H4 (cell line): Measurements from ENCODE around the gene ITGA11. TPM values are rescaled to one million over a fixed set of nuclear protein-coding genes. Genes with fewer than 3 reads are reported as not detected.
A peak's percentile ranks its signal among the peaks of the same experiment; 100 is the strongest.

Source experiments
- DNase-seq: peaks from one replicate; pipeline ENCODE4 v3.0.0-alpha.2; 2015; ENCODE audit warnings: low spot score
- total RNA-seq: library from RNA; depleted of rRNA; stranded (reverse); fragments of >200 nt; shearing (Covaris generic); gene quantifications from 2 replicates; pipeline ENCODE4 v1.2.3, GENCODE V29; 2014

ITGA11 gene
- total RNA-seq, 1 experiment from 2014 or later, result 0.66 TPM

- peak; percentile 98 for DNase-seq
Measured at GRCh38 chr15:68352401-68353062, 79.4 kb downstream of the ITGA11 start.

- DNase-seq, result no peak
Measured at GRCh38 chr15:68349151-68349550, 82.8 kb downstream of the ITGA11 start.

DNA sequence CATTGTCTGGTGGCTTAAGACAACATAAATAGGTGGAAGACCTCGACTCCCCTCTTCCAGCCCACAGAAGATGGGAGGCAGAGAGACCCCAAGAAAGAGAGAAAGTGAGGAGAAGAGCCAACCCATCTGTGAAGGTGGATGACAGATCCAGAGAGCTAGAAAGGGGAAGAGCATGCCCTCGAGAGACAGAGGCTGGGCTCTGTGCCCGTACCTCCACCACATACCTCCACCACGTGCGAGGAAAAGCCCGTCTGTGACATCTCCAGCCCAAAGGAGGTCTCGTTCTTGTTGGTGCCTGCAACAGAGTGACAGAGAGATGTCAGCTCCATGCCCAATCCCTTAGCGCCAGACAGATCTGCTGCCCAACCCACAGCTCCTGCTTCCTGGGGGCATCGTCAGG is 83.4 kb downstream of the ITGA11 start:
- no peak for DNase-seq

DNA sequence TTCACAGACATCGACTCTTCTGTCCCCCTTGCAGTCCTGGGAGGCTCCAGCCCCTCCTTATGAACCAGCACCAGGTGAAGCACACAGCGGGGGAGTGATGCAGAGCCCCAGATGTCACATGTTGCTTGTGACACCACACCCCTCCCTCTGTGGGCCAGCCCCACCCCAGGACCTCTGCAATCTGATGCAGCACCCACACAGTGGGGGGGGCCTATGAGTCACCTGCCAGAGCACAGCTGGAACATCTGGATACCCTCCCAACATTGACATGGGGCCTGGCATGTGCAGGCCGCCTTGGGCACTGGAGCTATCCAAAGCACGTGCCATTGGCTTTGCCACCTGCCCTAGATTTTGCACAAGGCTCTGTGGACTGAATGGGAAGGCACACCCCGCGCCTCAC is 83.9 kb downstream of the ITGA11 start:
- no peak for DNase-seq

DNA sequence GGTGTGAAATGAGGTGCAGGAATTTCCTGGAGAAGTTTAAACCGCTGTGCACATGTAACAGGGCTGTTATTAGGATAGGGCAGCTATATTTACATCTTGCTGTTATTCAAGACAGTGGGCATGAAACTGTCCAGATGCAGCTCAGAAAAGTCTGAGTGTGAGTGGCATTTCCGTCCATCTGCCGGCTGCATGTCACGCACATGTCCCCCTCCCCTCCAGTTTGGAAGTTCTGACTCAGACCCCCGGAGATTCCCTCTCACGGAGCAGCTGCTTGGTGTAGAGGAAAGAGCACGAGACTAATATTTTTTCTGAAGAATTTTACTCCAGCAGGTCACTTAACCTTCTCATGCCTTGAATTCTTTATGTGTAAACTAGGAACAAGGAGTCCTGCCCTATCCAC is 84.6 kb downstream of the ITGA11 start:
- DNase-seq, result no peak

DNA sequence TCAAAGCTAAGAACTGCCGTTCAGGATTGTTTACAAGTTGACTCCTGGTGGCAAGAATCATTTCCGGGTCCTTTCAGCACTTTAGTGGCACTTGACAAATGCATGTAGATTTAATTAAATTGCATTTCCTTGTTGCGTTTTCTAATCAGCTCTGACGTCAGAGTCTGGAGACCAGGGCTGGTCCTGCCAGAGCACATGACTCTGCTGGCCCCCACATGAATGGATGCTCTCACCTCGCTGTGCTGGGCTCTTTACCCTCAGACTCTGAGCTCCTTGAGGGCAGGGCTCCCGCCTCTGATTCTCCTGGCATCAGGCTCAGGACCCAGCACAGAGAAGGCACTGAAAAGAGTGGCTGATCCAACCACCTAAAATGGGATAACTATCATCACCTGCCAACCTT is 85.0 kb downstream of the ITGA11 start:
- DNase-seq, result no peak

DNA sequence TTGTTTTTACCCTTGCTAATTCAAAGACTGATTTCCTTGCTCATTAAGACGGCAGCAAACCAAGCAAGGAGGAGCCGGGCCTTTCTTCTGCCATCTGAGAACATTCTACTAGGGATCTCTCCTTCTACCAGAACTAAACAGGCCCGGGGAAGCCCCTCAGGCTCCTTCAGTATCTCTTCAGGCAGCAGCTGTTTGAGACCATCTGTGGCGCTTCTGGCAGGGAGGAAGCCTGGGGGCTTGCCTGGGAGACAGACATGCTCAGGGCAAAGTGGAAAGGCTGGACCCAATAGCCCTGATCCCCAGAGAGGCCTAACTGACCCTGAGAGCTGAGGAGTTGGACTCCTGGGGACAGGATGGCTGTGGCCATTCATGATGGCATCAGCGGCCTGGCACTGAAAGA is 86.5 kb downstream of the ITGA11 start:
- DNase-seq, result no peak

DNA sequence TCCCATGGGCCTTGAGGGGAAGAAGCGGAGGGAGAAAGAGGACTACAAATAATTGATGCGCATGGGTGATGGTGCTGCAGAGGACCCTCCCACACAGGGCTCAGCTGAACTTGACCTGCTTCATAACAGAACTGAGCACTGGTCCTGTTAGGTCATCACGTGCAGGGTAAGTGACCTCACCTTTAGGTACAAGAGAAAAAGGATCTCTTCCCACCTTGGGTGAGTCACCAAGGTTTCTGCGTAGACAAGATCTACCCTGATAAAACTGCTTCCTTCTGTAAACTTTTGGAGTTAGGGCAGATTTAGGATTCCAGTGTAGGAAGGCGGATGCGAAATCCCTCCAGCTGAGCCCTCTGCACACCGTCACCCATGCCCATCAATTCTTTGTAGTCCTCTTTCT is 87.4 kb downstream of the ITGA11 start:
- DNase-seq, result no peak

DNA sequence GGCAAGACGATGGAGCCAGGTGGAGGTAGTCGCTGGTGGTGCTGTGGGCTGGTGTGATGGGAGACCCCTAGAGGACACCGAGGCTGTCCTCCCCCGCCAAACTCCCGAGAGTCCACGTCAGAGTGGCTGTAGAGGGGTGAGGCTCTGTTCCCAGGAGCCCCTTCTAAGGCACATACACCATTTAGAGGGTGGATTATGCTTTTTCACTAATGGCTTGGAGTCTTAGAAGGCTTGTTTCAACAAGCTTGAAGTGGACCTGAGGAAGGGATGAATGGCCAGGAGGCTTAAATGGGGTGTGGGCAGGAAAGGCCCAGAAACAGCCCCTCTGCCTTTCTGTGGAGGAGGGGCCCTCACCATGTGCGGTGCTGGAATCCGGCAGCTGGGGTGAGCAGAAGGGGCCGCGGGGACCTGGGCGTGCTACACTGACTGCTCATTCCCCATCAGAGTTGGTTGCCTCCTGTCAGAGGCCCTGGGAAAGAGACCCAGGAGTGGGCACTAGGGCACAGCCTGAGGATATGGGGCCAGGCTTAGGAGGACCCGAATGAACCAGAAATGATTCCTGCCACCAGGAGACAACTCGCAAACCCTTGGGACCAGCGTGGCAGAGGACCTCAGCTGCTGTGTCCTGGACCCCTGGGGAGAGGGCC is 88.3 kb downstream of the ITGA11 start:
- DNase-seq, result no peak

DNA sequence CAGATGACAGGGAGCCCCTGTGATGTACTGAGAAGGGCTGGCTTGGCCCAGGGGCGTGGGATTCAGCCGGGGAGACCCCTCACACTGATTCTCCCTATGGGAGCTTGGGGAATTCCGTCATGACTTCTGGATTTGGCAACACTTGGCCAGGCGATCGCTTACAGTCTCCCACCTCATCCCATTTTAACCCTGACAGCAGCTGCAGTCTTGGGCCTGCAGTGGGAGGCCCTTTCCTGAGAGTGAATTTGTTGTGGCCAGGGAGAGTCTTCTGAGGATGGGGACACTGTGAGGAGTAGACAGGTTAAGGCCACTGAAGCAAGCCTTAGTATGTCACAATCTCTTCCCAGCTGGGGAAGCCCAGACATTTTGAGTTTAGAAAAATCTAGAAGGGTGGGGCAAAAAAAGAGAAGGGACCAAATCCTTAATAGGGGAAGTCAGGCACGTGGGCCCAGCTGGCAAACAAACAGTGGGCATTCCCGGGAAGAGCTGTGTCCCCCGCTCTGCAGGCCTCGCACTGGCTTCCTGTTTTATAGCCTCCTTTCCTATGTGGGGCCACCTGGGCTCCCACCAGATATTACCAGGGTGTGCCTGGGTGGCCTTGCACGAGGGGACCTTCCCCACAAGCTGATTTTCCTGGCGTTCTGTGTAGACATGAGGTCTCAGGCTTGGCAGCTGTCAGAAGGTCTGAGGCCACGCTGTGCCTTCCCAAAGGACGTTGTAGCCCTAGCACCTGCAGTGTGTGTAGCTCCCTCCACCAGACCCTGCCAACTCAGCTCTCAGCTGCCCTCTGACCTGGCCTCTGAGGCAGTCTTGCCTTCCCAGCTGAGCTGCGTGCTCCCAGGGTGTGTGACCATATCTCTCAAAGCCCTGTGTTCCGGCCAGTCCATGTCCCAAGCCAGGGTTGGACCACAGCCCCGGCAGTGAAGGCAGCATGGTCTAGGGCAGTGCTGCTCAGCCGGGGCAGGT is 89.9 kb downstream of the ITGA11 start:
- DNase-seq, result no peak

DNA sequence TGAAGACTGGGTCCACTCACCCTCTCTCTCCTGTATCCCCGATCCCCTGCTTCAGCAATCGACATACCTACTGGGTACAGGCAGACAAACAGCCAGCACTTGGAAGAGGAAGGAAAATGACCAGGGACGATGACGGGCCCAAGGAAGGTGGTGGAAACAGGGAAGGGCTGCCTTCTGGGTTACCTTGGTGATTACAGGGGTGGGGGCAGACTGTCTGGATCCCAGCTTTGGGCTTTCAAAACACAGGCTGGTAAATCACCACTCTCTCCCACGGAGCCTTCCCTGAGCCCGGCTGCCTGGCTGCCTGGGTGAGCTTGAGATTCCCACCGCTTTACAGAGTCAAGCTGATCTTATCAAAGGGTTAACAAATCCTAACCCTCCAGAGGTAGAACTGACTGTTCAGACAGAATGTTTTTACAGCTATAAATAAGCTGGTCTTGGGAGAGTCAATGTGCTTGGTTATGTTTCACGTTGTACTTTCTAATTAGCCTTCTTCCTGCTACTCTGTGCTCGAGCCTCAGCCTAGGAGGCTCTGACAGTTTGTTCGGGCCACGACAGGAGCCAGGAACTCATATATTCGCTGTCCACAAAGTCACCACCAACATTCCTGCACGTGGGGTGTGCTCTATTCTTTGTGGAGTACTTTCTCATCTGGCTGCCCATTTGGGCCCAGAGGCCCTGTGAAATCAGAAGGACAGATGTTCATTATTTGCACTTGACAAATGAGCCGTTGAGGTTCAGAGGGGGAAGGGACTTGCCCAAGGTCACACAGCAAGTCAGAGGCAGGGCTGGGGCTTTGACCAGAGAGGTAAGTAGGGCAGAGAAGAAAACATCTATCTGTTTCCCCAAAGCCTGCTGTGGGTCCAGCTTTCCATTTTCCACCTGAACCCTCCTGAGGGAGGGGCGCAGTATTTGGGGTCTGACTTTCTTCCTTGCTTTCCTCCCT is 91.0 kb downstream of the ITGA11 start:
- DNase-seq, result no peak

GRCh38 chr15:68339481-68339880 is 92.5 kb downstream of the ITGA11 start:
- no peak for DNase-seq

GRCh38 chr15:68337826-68338225 is 94.1 kb downstream of the ITGA11 start:
- DNase-seq, result no peak

DNA sequence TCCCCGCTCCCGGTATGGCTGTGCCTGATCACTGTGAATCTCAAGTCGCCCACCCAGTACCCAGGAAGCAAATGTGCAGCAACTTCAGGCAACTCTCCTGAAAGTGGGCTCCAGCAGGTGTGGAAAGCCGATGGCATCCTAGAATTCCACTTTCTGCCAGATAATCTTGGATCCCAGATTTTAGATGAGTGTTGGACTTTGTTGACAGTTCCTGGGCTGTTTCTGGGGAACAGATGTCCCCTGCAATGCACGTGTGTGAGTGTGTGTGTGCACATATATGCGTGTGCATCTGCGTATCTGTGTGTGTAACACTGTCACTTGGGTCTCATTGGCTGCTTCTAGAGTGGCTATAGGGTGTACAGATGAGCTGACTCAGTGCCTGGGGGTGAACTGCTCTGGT is 95.4 kb downstream of the ITGA11 start:
- no peak for DNase-seq

DNA sequence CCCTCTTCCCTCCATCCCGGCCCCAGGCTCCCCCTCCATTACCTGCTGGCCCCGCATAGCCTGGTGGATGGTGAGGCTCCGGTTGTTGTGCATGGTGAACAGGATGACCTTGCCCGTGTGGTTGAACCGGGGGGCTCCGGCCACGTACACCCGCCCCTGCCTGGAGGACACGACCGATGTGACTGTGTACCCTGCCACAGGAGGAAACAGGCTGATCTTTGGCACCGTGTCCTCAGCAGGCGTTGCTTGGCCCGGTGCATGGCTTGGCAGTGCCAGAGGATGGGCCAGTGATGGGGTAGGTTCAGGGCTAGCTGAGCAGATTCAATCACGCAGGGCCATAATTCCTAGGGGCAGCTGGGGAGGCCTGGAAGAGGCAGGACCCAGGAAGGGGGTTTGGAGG is 96.3 kb downstream of the ITGA11 start:
- no peak for DNase-seq

DNA sequence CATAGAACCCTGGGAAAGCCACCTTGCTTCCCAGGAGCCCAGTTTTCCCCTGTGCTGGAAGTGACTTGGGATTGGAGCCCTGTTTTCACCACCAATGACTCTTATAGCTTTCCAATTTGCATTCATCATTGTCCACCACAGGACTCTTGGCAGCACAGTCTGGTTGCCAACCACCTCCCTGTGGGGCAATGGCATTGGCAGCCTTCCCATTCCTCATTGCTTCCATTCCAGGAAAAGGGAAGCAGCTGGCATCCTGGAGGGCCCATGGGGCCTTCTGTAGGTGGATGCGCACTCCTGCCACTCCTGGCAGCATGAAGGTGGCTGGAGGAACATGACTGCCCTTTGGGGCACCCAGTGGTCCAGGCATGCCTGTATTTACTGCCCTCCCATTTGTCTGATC is 96.7 kb downstream of the ITGA11 start:
- DNase-seq, result peak; percentile 96

- peak; percentile 83 for DNase-seq
Measured at GRCh38 chr15:68334661-68335124, 97.3 kb downstream of the ITGA11 start.

GRCh38 chr15:68333775-68334470 is 98.0 kb downstream of the ITGA11 start:
- DNase-seq, result peak; percentile 74

DNA sequence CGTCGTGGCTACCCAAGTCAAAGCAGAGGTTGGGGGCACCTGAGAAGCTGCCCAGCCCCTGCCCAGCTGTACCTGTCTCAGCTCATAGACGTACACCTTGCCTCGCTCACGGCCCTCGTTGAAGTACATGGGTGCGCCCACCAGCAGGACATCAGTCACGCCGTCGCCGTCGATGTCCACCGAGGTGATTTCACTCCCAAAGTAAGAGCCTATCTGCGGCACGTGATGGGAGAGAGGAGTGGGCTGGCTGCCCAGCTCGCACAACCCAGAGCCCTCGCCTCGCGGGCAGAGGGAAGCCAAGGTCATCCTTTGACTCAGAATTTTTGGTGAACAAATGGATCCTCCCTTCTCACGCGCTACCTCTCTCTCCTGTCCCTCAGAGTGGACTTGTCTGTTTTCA is 99.7 kb downstream of the ITGA11 start:
- no peak for DNase-seq

DNA sequence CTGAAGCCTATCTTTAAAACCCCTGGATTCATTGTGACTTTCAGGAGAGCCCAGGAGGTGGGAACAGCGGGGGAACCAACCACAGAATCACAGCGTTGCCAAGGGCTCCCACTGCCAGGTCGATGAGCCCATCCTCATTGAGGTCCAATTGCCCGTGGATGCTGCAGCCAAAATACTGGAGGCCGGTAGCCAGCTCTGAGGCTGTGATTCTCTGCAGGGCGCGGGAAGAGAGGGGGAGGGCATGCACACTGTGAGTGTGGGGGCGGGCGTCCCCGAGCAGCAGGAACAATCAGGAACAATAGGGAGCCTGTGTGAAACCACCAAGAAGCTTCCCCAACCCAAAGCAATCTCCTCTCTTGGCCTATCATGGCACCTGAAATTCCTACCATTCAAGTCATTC is 101.1 kb downstream of the ITGA11 start:
- DNase-seq, result no peak

- DNase-seq, result no peak
Measured at GRCh38 chr15:68330416-68330815, 101.5 kb downstream of the ITGA11 start.
